OCI-LY3 (cell line): ENCODE data around the gene ABL2.

ENCODE experiments used
- H2AFZ ChIP-seq: fragments of 200-600, 300-600 bp; shearing (Covaris generic); 2 replicates; pipeline ENCODE4 v1.6.0; 2014; ENCODE audit warnings: antibody characterized with exemption, low read depth, low read length
- H3K27ac ChIP-seq: fragments of 200-600, 300-600 bp; sonication (generic); 2 replicates; pipeline ENCODE4 v1.5.1; 2014; ENCODE audit warnings: mild to moderate bottlenecking, low read length, moderate library complexity, mixed read lengths
- H3K27me3 ChIP-seq: fragments of 200-600, 300-600 bp; sonication (generic); 2 replicates; pipeline ENCODE4 v1.6.1; 2014; ENCODE audit warnings: low read depth, low read length, mixed read lengths
- H3K36me3 ChIP-seq: fragments of 200-600, 300-600 bp; sonication (generic); replicated peaks from 2 replicates; pipeline ENCODE3; 2014; ENCODE audit warnings: low read depth, low read length, mixed read lengths
- H3K4me1 ChIP-seq: fragments of 300-600, 200-600 bp; sonication (generic); 2 replicates; pipeline ENCODE4 v1.6.1; 2014; ENCODE audit warnings: low read length, mixed read lengths
- H3K4me2 ChIP-seq: fragments of 200-600, 300-600 bp; sonication (generic); 2 replicates; pipeline ENCODE4 v1.6.1; 2014; ENCODE audit warnings: low read length, mixed read lengths
- H3K4me3 ChIP-seq: fragments of 300-600, 200-600 bp; sonication (generic); 2 replicates; pipeline ENCODE4 v1.5.1; 2014; ENCODE audit warnings: antibody characterized with exemption, mild to moderate bottlenecking, low read length, moderate library complexity
- H3K79me2 ChIP-seq: fragments of 300-600, 200-600 bp; shearing (Covaris generic); 2 replicates; pipeline ENCODE4 v1.6.1; 2014; ENCODE audit warnings: mild to moderate bottlenecking, low read length, mixed read lengths
- H3K9ac ChIP-seq: fragments of 300-600, 200-600 bp; shearing (Covaris generic); 2 replicates; pipeline ENCODE4 v1.6.0; 2014; ENCODE audit warnings: mild to moderate bottlenecking, low read length, moderate library complexity
- H3K9me3 ChIP-seq: fragments of 200-600, 300-600 bp; shearing (Covaris generic); 2 replicates; pipeline ENCODE4 v1.6.1; 2014; ENCODE audit warnings: low read length, mixed read lengths; ENCODE audit not compliant: insufficient read depth
- H4K20me1 ChIP-seq: fragments of 200-600, 300-600 bp; sonication (generic); 2 replicates; pipeline ENCODE4 v1.6.1; 2016; ENCODE audit warnings: low read length, mixed read lengths; ENCODE audit not compliant: insufficient read depth
- EZH2phosphoT487 ChIP-seq: fragments of 200-600 bp; shearing (Covaris generic); IDR thresholded peaks from 2 replicates; pipeline ENCODE4 v1.6.1; 2018; ENCODE audit warnings: antibody characterized with exemption, mixed run types, low read depth
- TF ChIP-seq, protein P1 (sequence below): fragments of 200-600, 300-600 bp; sonication (generic); IDR thresholded peaks from 2 replicates; pipeline ENCODE4 v1.5.1; 2014; ENCODE audit warnings: antibody characterized with exemption, low read length, low read depth

ABL2 gene

DNA sequence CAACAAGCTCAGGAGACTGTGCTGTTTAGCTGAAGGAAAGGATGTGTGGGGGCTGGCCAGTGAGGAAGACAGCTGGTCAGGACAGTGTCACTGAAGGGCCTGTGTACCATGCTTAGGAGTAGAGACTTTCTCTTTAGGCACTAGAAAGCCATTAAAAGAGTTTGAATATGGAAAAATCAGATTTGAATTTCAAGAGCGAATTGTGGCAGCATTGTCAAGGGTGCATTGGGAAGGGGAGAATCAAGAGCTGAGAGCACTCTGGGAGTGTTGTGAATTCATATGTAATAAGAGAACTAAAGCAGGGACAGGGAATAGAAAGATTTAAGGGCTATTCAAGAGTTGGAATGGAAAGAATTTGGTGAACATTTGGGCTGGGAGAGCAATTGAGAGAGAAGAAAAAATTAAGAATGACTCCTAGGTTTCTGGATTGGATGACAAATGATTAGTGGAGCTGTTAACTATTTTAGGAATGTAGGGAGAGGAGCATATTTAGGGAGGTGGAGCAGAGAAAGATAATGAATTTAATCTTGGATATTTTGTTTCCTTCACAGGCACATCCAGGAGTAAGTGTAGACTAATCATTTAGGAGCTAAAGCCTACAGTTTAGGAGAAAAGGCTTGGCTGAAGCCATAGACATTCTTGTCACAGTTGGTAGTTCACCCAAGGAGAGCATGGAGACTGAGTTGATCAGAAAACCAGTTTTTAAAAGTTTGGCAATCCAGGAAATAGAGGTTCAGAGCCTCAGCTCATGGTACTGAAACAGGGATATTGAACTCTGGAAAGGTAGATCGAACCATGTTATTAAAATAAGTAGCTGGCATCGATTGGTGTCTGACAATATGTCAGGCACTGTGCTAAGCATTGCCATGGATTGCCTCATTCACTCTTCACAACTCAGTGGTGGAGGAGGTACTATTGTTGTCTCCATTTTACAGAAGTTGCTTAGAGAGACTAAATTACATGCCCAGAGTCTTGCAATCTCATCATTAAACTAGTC lies 170.7 kb downstream of the ABL2 start:
- Histone ChIP-seq H3K4me2 (no peak overlapping the region), H3K27ac (no peak overlapping the region), H3K4me1 (no peaks in the 10 kb centered on the region), H3K27me3 (no peaks in the 10 kb centered on the region), H4K20me1 (no peaks in the 10 kb centered on the region), H3K9me3 (no peaks in the 10 kb centered on the region), H3K79me2 (no peaks in the 10 kb centered on the region), H3K9ac (no peak overlapping the region), H3K4me3 (no peak overlapping the region), H3K36me3 (peaks cover 15% of the 10 kb centered on the region), H2AFZ (no peak overlapping the region)
- no peak for TF ChIP-seq EZH2phosphoT487
- TF ChIP-seq, protein P1, sequence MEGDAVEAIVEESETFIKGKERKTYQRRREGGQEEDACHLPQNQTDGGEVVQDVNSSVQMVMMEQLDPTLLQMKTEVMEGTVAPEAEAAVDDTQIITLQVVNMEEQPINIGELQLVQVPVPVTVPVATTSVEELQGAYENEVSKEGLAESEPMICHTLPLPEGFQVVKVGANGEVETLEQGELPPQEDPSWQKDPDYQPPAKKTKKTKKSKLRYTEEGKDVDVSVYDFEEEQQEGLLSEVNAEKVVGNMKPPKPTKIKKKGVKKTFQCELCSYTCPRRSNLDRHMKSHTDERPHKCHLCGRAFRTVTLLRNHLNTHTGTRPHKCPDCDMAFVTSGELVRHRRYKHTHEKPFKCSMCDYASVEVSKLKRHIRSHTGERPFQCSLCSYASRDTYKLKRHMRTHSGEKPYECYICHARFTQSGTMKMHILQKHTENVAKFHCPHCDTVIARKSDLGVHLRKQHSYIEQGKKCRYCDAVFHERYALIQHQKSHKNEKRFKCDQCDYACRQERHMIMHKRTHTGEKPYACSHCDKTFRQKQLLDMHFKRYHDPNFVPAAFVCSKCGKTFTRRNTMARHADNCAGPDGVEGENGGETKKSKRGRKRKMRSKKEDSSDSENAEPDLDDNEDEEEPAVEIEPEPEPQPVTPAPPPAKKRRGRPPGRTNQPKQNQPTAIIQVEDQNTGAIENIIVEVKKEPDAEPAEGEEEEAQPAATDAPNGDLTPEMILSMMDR, result no peak

DNA sequence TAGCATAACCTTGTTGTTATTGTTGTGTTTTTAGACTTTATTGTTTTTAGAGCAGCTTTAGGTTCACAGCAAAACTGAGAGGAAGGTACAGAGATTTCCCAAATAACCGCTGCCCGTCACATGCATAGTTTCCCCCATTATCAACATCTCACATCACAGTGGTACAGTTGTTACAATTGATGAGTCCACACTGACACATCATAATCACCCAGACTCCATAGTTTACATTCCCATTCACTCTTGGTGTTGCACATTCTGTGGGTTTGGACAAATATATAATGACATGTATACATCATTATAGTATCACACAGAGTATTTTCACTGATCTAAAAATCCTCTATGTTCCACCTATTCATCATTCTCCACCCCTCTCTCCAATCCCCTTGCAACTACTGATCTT lies 173.5 kb downstream of the ABL2 start:
- H3K9ac ChIP-seq, result no peak overlapping the region
- no peaks in the 10 kb centered on the region for H3K79me2 ChIP-seq
- no peaks in the 10 kb centered on the region for H4K20me1 ChIP-seq
- no peak overlapping the region for H2AFZ ChIP-seq
- H3K36me3 ChIP-seq, result peaks cover 15% of the 10 kb centered on the region
- no peak overlapping the region for H3K4me2 ChIP-seq
- H3K27ac ChIP-seq, result no peak overlapping the region
- TF ChIP-seq, protein P1, result no peak
- no peak for TF ChIP-seq EZH2phosphoT487
- H3K9me3 ChIP-seq, result no peaks in the 10 kb centered on the region
- no peaks in the 10 kb centered on the region for H3K27me3 ChIP-seq
- no peak overlapping the region for H3K4me3 ChIP-seq
- H3K4me1 ChIP-seq, result no peaks in the 10 kb centered on the region

DNA sequence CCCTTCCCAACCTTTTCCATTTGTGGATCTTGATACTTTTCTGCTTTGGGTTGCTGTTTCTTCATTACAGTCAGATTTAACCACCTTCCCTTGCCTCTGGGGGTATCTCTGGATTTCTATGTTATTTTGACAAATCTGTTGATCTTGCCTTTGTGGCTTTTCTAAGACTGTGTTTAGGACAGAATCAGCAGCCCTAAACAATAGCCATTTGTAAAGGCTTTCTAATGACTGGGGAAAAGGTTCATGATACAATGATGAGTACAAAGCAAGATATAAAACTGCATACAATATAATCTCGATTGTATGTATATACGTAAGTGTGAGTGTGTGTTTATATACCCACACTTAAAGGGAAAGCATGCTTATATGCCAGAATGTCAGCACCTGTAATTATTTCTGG lies 176.0 kb downstream of the ABL2 start:
- H3K9ac ChIP-seq, result no peak overlapping the region
- no peaks in the 10 kb centered on the region for H3K4me1 ChIP-seq
- TF ChIP-seq EZH2phosphoT487, result no peak
- TF ChIP-seq, protein P1, result no peak
- H2AFZ ChIP-seq, result no peak overlapping the region
- H3K36me3 ChIP-seq, result peaks cover 15% of the 10 kb centered on the region
- no peaks in the 10 kb centered on the region for H3K79me2 ChIP-seq
- no peaks in the 10 kb centered on the region for H3K9me3 ChIP-seq
- H3K27ac ChIP-seq, result no peak overlapping the region
- no peak overlapping the region for H3K4me3 ChIP-seq
- H4K20me1 ChIP-seq, result no peaks in the 10 kb centered on the region
- no peak overlapping the region for H3K4me2 ChIP-seq
- H3K27me3 ChIP-seq, result no peaks in the 10 kb centered on the region

DNA sequence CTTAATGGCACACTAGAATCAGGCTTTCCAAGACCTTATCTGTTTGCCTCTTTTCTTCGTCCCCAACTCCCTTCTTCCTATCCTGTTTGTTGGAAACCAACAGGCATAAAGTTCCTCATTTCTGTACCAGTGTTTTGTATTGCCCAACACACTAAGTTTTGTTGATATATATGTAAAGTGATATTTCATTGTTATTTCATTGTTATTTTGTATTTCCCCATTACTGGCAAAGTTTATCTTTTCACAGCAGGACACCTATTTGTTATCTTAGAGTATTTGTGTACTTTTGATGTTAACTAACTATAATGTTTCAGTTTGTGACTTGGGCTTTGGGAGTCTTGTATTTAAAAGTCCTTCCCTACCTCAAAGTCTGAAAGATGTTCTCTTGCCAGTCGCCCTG lies 176.7 kb downstream of the ABL2 start:
- no peak overlapping the region for H3K9ac ChIP-seq
- H4K20me1 ChIP-seq, result no peaks in the 10 kb centered on the region
- TF ChIP-seq EZH2phosphoT487, result no peak
- TF ChIP-seq, protein P1, result no peak
- no peaks in the 10 kb centered on the region for H3K9me3 ChIP-seq
- H2AFZ ChIP-seq, result no peak overlapping the region
- H3K4me1 ChIP-seq, result no peaks in the 10 kb centered on the region
- peaks cover 15% of the 10 kb centered on the region for H3K36me3 ChIP-seq
- H3K4me3 ChIP-seq, result no peak overlapping the region
- H3K79me2 ChIP-seq, result no peaks in the 10 kb centered on the region
- H3K4me2 ChIP-seq, result no peak overlapping the region
- no peak overlapping the region for H3K27ac ChIP-seq
- H3K27me3 ChIP-seq, result no peaks in the 10 kb centered on the region
